Esophagus muscularis mucosa (tissue), 4 donors: Measurements from ENCODE around the gene PPP1R3C. TPM values are rescaled to one million over a fixed set of nuclear protein-coding genes. Genes with fewer than 3 reads are reported as not detected.
A peak's percentile ranks its signal among the peaks of the same experiment; 100 is the strongest.

ENCODE experiments used
- DNase-seq: peaks from one replicate; pipeline ENCODE4 v3.0.0-alpha.2; 2017; ENCODE audit errors: extremely low spot score
- H3K27ac ChIP-seq, 4 donors: fragments of 200-600 bp; sonication (generic); replicated peaks in 1 of 4; 1 replicate in 3 of 4; 2 replicates in 1 of 4; pipeline ENCODE4 v1.5.1; 2016 to 2019; ENCODE audit warnings: mild to moderate bottlenecking in 1 of 4
- H3K27me3 ChIP-seq, 4 donors: fragments of 200-600 bp; sonication (generic); one replicate each; pipeline versions ENCODE4 v1.5.1 to v1.6.0; 2016 to 2019
- H3K36me3 ChIP-seq, 4 donors: fragments of 200-600 bp; sonication (generic); one replicate each; pipeline ENCODE4 v1.5.1; 2016 to 2019
- H3K4me1 ChIP-seq, 4 donors: fragments of 200-600 bp; sonication (generic); one replicate each; pipeline ENCODE4 v1.5.1; 2016 to 2019
- H3K4me3 ChIP-seq, 4 donors: fragments of 200-600 bp; sonication (generic); 1 replicate in 2 of 4; 2 replicates in 2 of 4; pipeline ENCODE4 v1.5.1; 2016 to 2019; ENCODE audit warnings: mild to moderate bottlenecking in 4 of 4, moderate library complexity in 1 of 4
- H3K9me3 ChIP-seq, 4 donors: fragments of 200-600 bp; sonication (generic); 1 replicate in 3 of 4; 2 replicates in 1 of 4; pipeline ENCODE4 v1.5.1; 2016 to 2019
- EP300 ChIP-seq: sonication (generic); formaldehyde crosslinking; IDR thresholded peaks from one replicate; pipeline ENCODE4 v1.6.1; 2017; ENCODE audit warnings: antibody characterized with exemption
- POLR2A ChIP-seq: fragments of 450-650 bp; IDR thresholded peaks from one replicate; pipeline ENCODE4 v1.6.1; 2017; ENCODE audit warnings: antibody characterized with exemption, moderate library complexity, mild to moderate bottlenecking, low read depth
- POLR2AphosphoS5 ChIP-seq, 2 donors: sonication (generic); formaldehyde crosslinking; IDR thresholded peaks; one replicate each; pipeline ENCODE4 v1.6.1; 2017; ENCODE audit warnings: antibody characterized with exemption in 2 of 2
- WGBS: methylation state at CpG from one replicate; pipeline ENCODE4 v1.1.5; 2018; 5-methylcytosine and 5-hydroxymethylcytosine counted together
- intact Hi-C: fragments of 100-400 bp; cut with DNase I; formaldehyde crosslinking; loops from one replicate; pipeline ENCODE4 v1.15.1; 2023
- total RNA-seq, 4 donors: library from RNA; depleted of rRNA; stranded (reverse); fragments of >200 nt; gene quantifications; one replicate each; pipeline versions ENCODE4 v1.1.0 to v1.2.1, GENCODE V29; 2016
- TF ChIP-seq, protein P1 (sequence below), 3 experiments: fragments of 200-600 bp in 2 of 3; fragments of 450-650 bp in 1 of 3; sonication (generic) in 2 of 3; IDR thresholded peaks; one replicate each; pipeline ENCODE4 v1.5.1; 2017 to 2019; ENCODE audit warnings: antibody characterized with exemption in 3 of 3, mild to moderate bottlenecking in 2 of 3, moderate library complexity in 1 of 3

Gene PPP1R3C
- total RNA-seq, 4 donors from 2014 or later = 46.7 to 111 (median 87.8) TPM

GRCh38 chr10:91613411-91614187, 19.3 kb downstream of the PPP1R3C start:
- no peak for DNase-seq
- Histone ChIP-seq H3K36me3 (no peaks in the 10 kb centered on the region), H3K27me3 (no peaks in the 10 kb centered on the region), H3K4me1 (peaks cover 27 to 53% (median 50%) of the 10 kb centered on the region in 4 donors), H3K27ac (peak overlapping the region; percentile 67 to 75 (median 73)), H3K9me3 (no peaks in the 10 kb centered on the region), H3K4me3 (no peak overlapping the region)
- TF ChIP-seq EP300 (no peak), POLR2AphosphoS5 (IDR thresholded peaks at IDR 0.05) (peak in 1 of 2 donors; percentile 16)
- 23% methylated on average over 4 of the region's 4 CpGs for WGBS
- intact Hi-C loops = no loop called here

DNA sequence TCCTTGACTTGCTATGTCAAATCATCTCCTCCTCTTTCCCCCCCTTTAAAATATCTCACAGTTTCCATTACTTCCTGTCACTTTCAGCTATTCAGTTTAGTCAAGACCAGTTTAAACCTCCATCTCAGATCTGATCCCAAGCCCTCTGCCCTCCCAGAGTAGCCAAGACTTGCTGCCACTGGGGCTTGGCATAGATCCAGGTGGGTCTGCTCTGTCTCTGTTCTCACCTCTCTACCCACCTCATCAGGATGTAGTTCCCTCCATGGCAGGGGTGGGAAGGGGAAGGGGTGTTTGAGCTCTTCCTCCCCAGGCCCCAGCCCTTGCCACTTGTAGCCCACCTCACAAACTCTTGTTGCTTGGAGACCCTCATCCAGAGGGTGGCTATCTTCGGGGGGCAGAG, 22.0 kb downstream of the PPP1R3C start:
- H3K36me3 ChIP-seq = no peaks in the 10 kb centered on the region
- H3K27me3 ChIP-seq = no peaks in the 10 kb centered on the region
- peaks cover 40 to 67% (median 64%) of the 10 kb centered on the region in 4 donors for H3K4me1 ChIP-seq
- H3K9me3 ChIP-seq = peaks cover 0 to 4% (median 3%) of the 10 kb centered on the region in 4 donors
- WGBS = 70% methylated on average over 1 of the region's 1 CpG
- TF ChIP-seq EP300 = no peak
- intact Hi-C loops = no loop called here
- H3K4me3 ChIP-seq = no peak overlapping the region
- no peak for DNase-seq
- H3K27ac ChIP-seq = peak overlapping the region; percentile 82 to 89 (median 84)

DNA sequence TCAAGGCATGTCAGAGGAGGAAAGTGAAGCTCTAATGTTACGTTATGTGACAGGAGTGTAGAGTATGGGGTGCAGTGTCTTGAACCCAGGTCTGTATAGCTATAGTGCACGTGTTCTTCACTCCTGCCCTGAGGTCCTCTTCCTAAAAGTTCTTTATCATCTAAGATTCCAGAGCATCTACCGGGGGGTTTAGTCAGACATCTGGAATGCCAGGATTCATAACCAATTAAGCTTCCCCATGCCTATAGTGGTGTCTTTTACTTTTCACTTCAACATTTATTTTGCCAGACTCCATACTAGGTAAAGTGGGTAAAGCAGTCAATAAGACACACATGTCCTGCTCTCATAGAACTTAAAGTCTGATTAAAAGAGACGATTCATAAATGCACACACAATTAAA, 22.4 kb downstream of the PPP1R3C start:
- H3K9me3 ChIP-seq = peaks cover 4 to 8% (median 6%) of the 10 kb centered on the region in 4 donors
- no peaks in the 10 kb centered on the region for H3K27me3 ChIP-seq
- no peaks in the 10 kb centered on the region for H3K36me3 ChIP-seq
- no peak for TF ChIP-seq POLR2A
- no peak for TF ChIP-seq POLR2AphosphoS5 (IDR thresholded peaks at IDR 0.05)
- no peak for TF ChIP-seq EP300
- TF ChIP-seq, protein P1, sequence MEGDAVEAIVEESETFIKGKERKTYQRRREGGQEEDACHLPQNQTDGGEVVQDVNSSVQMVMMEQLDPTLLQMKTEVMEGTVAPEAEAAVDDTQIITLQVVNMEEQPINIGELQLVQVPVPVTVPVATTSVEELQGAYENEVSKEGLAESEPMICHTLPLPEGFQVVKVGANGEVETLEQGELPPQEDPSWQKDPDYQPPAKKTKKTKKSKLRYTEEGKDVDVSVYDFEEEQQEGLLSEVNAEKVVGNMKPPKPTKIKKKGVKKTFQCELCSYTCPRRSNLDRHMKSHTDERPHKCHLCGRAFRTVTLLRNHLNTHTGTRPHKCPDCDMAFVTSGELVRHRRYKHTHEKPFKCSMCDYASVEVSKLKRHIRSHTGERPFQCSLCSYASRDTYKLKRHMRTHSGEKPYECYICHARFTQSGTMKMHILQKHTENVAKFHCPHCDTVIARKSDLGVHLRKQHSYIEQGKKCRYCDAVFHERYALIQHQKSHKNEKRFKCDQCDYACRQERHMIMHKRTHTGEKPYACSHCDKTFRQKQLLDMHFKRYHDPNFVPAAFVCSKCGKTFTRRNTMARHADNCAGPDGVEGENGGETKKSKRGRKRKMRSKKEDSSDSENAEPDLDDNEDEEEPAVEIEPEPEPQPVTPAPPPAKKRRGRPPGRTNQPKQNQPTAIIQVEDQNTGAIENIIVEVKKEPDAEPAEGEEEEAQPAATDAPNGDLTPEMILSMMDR (IDR thresholded peaks at IDR 0.05) = no peak
- H3K4me1 ChIP-seq = peaks cover 40 to 67% (median 65%) of the 10 kb centered on the region in 4 donors
- DNase-seq = no peak
- H3K27ac ChIP-seq = peak overlapping the region; percentile 82 to 89 (median 84)
- intact Hi-C loops = no loop called here
- H3K4me3 ChIP-seq = no peak overlapping the region
- 78% methylated on average over 4 of the region's 4 CpGs for WGBS

DNA sequence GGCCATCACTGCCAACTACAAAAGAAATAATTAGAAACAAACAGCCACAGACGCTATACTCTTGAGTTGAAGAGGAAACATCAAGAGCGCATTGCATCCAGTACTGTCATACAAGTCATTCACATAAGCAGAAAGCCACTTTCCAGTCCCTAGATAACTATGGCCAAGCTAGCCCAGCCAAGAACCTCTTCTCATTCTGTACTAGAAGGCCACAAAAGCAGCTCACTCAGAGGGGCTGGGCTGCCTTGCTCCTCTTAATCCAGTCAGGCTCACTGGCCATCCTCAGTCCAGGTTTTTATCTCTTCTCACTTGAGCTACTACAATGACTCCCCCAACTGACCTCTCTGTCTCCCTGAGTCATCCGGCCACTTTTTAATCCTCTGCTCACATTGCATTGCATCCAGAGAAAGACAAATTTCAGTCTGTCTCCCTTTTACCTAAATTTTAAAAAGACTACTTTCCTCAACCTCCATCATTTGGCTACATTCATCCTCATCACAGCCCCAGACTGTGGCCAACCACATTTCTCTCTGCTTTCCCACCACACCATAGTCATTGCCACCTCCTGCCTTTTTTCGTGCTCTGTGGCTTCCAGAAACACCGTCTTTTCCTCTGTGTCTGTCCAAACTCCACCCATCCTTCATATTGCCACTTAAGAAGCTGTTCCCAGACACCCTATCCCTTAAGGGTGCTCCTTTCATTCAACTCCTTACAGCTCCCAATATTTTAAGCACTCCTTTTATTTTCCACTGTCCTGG, 25.0 kb downstream of the PPP1R3C start:
- H3K36me3 ChIP-seq = no peaks in the 10 kb centered on the region
- H3K27ac ChIP-seq = peak overlapping the region; percentile 82 to 89 (median 84)
- DNase-seq = no peak
- 38% methylated on average over 5 of the region's 5 CpGs for WGBS
- intact Hi-C loops = no loop called here
- no peaks in the 10 kb centered on the region for H3K27me3 ChIP-seq
- peaks cover 4 to 8% (median 6%) of the 10 kb centered on the region in 4 donors for H3K9me3 ChIP-seq
- H3K4me1 ChIP-seq = peaks cover 32 to 74% (median 66%) of the 10 kb centered on the region in 4 donors
- no peak for TF ChIP-seq POLR2A
- TF ChIP-seq POLR2AphosphoS5 (IDR thresholded peaks at IDR 0.05) = no peak
- TF ChIP-seq EP300 = no peak
- TF ChIP-seq, protein P1 (IDR thresholded peaks at IDR 0.05) = no peak
- no peak overlapping the region for H3K4me3 ChIP-seq

GRCh38 chr10:91605968-91606367, 26.9 kb downstream of the PPP1R3C start:
- DNase-seq = peak; percentile 0
- TF ChIP-seq POLR2AphosphoS5 (IDR thresholded peaks at IDR 0.05) = no peak
- no peak for TF ChIP-seq EP300
- TF ChIP-seq, protein P1 (IDR thresholded peaks at IDR 0.05) = no peak
- no peak for TF ChIP-seq POLR2A
- H3K4me1 ChIP-seq = peaks cover 31 to 71% (median 62%) of the 10 kb centered on the region in 4 donors
- H3K36me3 ChIP-seq = no peaks in the 10 kb centered on the region
- H3K4me3 ChIP-seq = no peak overlapping the region
- intact Hi-C loops = no loop called here
- peak overlapping the region; percentile 2 to 63 (median 48) for H3K27ac ChIP-seq
- H3K9me3 ChIP-seq = peaks cover 4 to 8% (median 6%) of the 10 kb centered on the region in 4 donors
- H3K27me3 ChIP-seq = no peaks in the 10 kb centered on the region
